Ectodermal cell (in vitro differentiated cells): Measurements from ENCODE around the gene OR1D5.

Source experiments
- H3K27ac ChIP-seq: 2 replicates; pipeline ENCODE4 v1.7.0; 2013; ENCODE audit warnings: mild to moderate bottlenecking, low read depth, low read length; ENCODE audit not compliant: insufficient read depth, poor library complexity, severe bottlenecking
- H3K27me3 ChIP-seq: 2 replicates; pipeline ENCODE4 v1.7.0; 2013; ENCODE audit warnings: mild to moderate bottlenecking, low read length; ENCODE audit not compliant: insufficient read depth, control insufficient read depth, poor library complexity, severe bottlenecking
- H3K36me3 ChIP-seq: one replicate; pipeline ENCODE4 v1.7.0; 2013; ENCODE audit warnings: low read length; ENCODE audit not compliant: control insufficient read depth, insufficient read depth
- H3K4me1 ChIP-seq: one replicate; pipeline ENCODE4 v1.7.0; 2013; ENCODE audit warnings: low read length; ENCODE audit not compliant: control insufficient read depth, insufficient read depth
- H3K4me3 ChIP-seq: 2 replicates; pipeline ENCODE4 v1.7.0; 2013; ENCODE audit warnings: low read depth, low read length, control low read depth; ENCODE audit not compliant: insufficient read depth
- H3K9me3 ChIP-seq: 2 replicates; pipeline ENCODE4 v1.7.0; 2013; ENCODE audit warnings: mild to moderate bottlenecking, low read length, moderate library complexity; ENCODE audit not compliant: control insufficient read depth
- WGBS, 2 experiments: methylation state at CpG; one replicate each; pipeline ENCODE4 v1.1.7; 2013; ENCODE audit warnings: missing lambda C conversion rate in 2 of 2; 5-methylcytosine and 5-hydroxymethylcytosine counted together

OR1D5 gene

GRCh38 chr17:3040882-3041281, 22.5 kb downstream of the OR1D5 start:
- WGBS, 2 experiments: 92 to 94% methylated on average over 5 of the region's 5 CpGs
- no peak overlapping the region for H3K4me3 ChIP-seq
- no peaks in the 10 kb centered on the region for H3K27me3 ChIP-seq
- H3K4me1 ChIP-seq: no peaks in the 10 kb centered on the region
- no peak overlapping the region for H3K27ac ChIP-seq
- no peaks in the 10 kb centered on the region for H3K36me3 ChIP-seq
- no peaks in the 10 kb centered on the region for H3K9me3 ChIP-seq

GRCh38 chr17:3039736-3040135, 23.7 kb downstream of the OR1D5 start:
- Histone ChIP-seq H3K27ac (no peak overlapping the region), H3K27me3 (no peaks in the 10 kb centered on the region), H3K4me3 (no peak overlapping the region), H3K4me1 (no peaks in the 10 kb centered on the region), H3K36me3 (no peaks in the 10 kb centered on the region), H3K9me3 (no peaks in the 10 kb centered on the region)
- 88 to 90% methylated on average over 6 of the region's 6 CpGs for WGBS, 2 experiments

DNA sequence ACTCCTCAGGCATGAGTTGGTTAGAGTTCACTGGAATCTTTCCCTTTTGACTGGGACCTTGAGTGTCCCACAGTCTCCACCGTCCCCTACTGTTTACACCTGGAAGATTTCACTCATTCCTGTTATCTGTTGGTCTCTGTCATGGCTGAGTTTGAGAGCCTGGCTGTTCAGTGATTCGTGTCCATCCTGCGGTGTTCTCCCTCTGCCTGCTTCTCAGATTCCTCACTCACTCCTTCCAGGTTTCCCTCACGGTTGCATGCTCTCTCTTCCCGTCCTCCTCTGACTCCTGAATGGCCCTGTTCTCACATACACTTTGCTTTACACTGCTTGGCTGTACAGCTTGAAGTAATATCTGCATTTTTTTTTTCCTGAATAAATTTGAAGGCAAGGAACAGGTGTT, 24.5 kb downstream of the OR1D5 start:
- no peak overlapping the region for H3K27ac ChIP-seq
- no peaks in the 10 kb centered on the region for H3K27me3 ChIP-seq
- no peak overlapping the region for H3K4me3 ChIP-seq
- no peaks in the 10 kb centered on the region for H3K4me1 ChIP-seq
- H3K9me3 ChIP-seq: no peaks in the 10 kb centered on the region
- 68 to 74% methylated on average over 5 of the region's 5 CpGs for WGBS, 2 experiments
- H3K36me3 ChIP-seq: no peaks in the 10 kb centered on the region

DNA sequence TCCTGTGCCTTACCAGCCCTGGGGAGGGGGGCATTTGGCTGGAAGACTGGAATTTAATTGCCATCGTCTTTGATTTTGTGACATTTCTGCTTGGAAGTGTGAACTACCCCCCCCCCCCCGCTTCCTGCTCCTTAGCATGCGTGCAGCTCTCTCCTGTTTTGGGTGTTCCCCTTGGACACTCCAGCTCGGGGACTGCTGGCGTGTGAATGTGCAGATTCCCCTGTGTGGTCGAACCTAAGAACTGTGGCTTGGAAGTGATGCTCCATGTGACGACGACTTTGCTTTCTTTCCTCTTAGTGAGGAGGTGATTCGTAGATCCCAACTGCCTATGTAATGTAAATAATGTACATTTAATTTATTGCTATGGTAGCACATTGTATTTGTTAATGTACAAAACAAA, 26.1 kb downstream of the OR1D5 start:
- Histone ChIP-seq H3K9me3 (no peaks in the 10 kb centered on the region), H3K36me3 (no peaks in the 10 kb centered on the region), H3K4me3 (no peak overlapping the region), H3K27me3 (no peaks in the 10 kb centered on the region), H3K4me1 (no peaks in the 10 kb centered on the region), H3K27ac (no peak overlapping the region)
- 90 to 94% methylated on average over 5 to 6 of the region's 9 CpGs for WGBS, 2 experiments

DNA sequence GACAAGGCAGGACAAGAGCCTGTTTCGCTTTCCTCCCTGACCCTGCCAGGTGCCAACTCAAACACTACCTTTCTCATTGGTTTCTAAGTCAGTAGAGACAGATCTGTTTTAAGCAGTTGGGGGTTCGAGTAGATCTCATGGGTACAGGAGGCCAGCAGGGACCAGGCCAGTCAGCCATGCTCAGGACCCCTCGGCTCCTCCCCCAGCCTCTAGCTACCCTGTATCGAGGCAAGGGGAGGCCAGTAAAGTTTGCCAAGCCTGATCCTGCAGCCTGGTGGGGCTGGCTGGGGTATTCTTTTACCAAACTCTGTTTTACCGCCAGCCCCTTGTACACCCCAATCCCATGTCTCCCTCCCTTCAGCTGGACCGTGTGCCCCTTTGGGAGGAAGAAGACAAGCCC, 26.6 kb downstream of the OR1D5 start:
- H3K27ac ChIP-seq: no peak overlapping the region
- 87 to 92% methylated on average over 6 of the region's 6 CpGs for WGBS, 2 experiments

DNA sequence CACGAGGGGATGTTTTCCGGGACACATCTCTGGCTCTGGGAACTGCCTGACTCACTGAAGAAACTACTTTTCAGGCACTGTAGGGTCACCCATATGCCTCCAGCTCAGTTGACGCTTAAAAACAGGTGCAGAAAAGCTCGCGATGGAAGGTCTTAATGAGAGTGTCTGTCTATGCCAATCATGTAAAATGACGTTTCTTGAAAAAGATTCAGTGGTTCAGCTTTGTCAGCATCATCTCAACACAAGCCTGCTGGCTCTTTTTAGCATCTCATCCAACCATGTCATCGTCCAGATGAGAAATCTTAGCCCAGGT, 27.5 kb downstream of the OR1D5 start:
- no peak overlapping the region for H3K27ac ChIP-seq
- H3K36me3 ChIP-seq: no peaks in the 10 kb centered on the region
- WGBS, 2 experiments: 89 to 94% methylated on average over 7 of the region's 7 CpGs
- no peaks in the 10 kb centered on the region for H3K9me3 ChIP-seq
- H3K4me3 ChIP-seq: no peak overlapping the region
- H3K27me3 ChIP-seq: no peaks in the 10 kb centered on the region
- H3K4me1 ChIP-seq: no peaks in the 10 kb centered on the region

More for the DNA sequence above, 26.6 kb downstream of the OR1D5 start:
- Histone ChIP-seq H3K36me3 (no peaks in the 10 kb centered on the region), H3K27me3 (no peaks in the 10 kb centered on the region), H3K9me3 (no peaks in the 10 kb centered on the region), H3K4me1 (no peaks in the 10 kb centered on the region), H3K4me3 (no peak overlapping the region)

DNA sequence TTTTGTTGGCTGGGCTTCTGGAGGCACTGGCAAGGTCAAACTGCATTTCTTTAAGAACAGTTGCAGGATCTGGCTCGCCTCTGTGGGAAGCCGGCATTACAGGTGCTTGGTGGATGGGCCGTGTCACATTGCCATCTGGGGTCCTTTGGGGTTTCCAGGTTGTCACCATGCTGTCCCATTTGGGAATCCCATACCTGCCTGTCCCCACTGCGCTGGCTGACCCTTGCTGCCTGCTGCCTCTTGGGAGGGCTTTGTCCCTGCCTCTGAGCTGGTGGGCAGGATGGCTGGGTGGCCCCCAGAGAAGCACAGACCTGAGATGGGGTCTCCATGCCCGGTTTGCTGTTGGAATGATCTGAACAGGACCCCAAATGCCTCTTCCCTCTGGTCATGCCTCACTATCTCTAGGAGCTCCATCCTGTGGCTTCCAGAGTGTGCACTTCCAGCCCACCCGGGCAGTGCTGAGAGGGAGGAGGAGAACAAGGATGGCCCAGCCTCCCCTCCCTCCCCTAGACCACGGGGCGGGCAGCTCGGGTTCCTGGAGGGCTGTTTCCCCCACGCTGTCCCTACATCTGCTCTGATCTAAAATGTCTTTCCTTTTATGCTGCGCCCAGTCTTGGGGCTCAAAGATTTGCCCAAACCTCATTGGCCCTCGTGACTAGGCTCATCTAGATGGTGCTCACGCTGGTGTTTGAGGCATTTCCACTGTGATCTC, 28.0 kb downstream of the OR1D5 start:
- Histone ChIP-seq H3K27ac (no peak overlapping the region), H3K9me3 (no peaks in the 10 kb centered on the region), H3K4me1 (no peaks in the 10 kb centered on the region), H3K27me3 (no peaks in the 10 kb centered on the region), H3K36me3 (no peaks in the 10 kb centered on the region), H3K4me3 (no peak overlapping the region)
- WGBS, 2 experiments: 82 to 84% methylated on average over 13 of the region's 13 CpGs

DNA sequence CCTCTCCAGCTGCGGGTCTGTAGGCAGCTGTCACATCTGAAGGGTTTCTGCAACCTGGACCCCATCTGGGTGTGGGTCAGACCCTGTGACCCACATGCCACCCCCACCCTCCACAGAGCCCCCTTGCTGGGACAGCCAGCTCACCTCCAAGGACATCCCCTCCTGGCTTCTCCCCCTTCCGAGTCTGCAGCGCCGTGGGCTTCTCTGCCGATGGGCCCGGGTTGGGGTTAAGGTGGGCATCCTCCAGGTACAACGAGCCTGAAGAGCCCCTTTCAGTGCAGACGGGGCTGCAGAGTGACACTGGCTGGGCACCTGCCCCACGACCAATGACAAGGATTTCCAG, 28.9 kb downstream of the OR1D5 start:
- no peaks in the 10 kb centered on the region for H3K27me3 ChIP-seq
- H3K36me3 ChIP-seq: no peaks in the 10 kb centered on the region
- WGBS, 2 experiments: 94 to 95% methylated on average over 9 of the region's 9 CpGs
- H3K9me3 ChIP-seq: no peaks in the 10 kb centered on the region
- H3K4me3 ChIP-seq: no peak overlapping the region
- no peaks in the 10 kb centered on the region for H3K4me1 ChIP-seq
- no peak overlapping the region for H3K27ac ChIP-seq

DNA sequence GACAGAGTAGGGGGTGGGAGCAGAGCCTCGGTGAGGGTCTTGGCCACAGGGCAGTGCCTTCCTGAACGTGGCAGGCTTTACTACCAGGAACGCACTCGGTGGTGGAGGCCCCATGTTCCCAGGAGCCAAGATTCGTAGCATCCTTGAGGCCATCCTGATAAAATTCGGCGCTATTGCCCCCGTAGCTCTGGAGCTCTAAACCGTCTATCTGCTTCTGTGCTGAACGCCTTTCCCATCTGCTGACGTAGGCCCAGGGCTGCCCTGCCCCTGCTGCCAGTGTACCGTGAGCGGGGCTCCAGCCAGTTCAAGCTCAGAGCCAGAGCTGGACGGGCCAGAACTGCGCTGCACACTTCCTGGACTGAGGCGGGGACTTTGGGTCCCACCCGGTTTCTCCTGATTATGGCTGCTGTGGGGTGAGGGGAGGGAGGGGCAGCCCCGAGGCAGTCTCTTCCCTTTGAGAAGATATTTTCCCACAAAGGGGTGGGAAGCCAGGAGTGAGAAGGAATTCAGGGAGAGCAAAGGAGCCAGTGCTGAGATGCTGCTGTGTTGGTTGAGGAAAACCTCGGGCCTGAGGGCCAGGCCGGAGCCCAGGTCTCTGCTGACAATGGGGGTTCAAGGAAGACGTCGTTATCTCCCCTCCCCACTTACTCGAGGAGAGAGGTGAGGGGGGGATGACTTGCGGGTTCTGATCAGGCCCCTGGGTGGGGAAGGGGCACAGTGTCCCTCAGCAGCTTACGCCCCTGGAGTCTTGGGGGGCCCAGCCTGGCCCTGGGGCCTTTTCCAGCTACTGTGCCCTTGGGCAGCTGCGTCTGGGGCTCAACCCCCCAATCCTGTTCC, 29.4 kb downstream of the OR1D5 start:
- H3K4me3 ChIP-seq: no peak overlapping the region
- H3K9me3 ChIP-seq: no peaks in the 10 kb centered on the region
- WGBS, 2 experiments: 91 to 93% methylated on average over 26 of the region's 26 CpGs
- no peaks in the 10 kb centered on the region for H3K4me1 ChIP-seq
- no peaks in the 10 kb centered on the region for H3K36me3 ChIP-seq
- H3K27me3 ChIP-seq: no peaks in the 10 kb centered on the region
- H3K27ac ChIP-seq: no peak overlapping the region

GRCh38 chr17:3033248-3033640, 30.2 kb downstream of the OR1D5 start:
- H3K27me3 ChIP-seq: no peaks in the 10 kb centered on the region
- H3K4me3 ChIP-seq: no peak overlapping the region
- H3K4me1 ChIP-seq: no peaks in the 10 kb centered on the region
- H3K27ac ChIP-seq: no peak overlapping the region
- no peaks in the 10 kb centered on the region for H3K36me3 ChIP-seq
- WGBS, 2 experiments: 89 to 91% methylated on average over 15 of the region's 15 CpGs
- H3K9me3 ChIP-seq: no peaks in the 10 kb centered on the region
